NCI-H1436 treated with DMSO at 0.1 percent for 48 hours (cell line): ENCODE data around the gene NAV2.

Experiments
- DNase-seq: peaks from one replicate; lab custom pipeline; 2025; lab: John Stamatoyannopoulos, UW

The NAV2 gene

GRCh38 chr11:19718951-19719350 lies 6.3 kb downstream of the NAV2 start:
- DNase-seq, result no peak

GRCh38 chr11:19719960-19720359 lies 7.3 kb downstream of the NAV2 start:
- no peak for DNase-seq

- no peak for DNase-seq
These were observed 8.5 kb downstream of the NAV2 start for GRCh38 chr11:19721176-19721575.

- no peak for DNase-seq
These were observed 10.1 kb downstream of the NAV2 start for GRCh38 chr11:19722702-19723101.

GRCh38 chr11:19723572-19724342 lies 11.1 kb downstream of the NAV2 start:
- no peak for DNase-seq

- DNase-seq, result no peak
These were observed 12.1 kb downstream of the NAV2 start for GRCh38 chr11:19724765-19725164.

- no peak for DNase-seq
These were observed 12.9 kb downstream of the NAV2 start for GRCh38 chr11:19725379-19726079.

GRCh38 chr11:19727246-19727645 lies 14.6 kb downstream of the NAV2 start:
- no peak for DNase-seq

GRCh38 chr11:19728436-19728835 lies 15.8 kb downstream of the NAV2 start:
- no peak for DNase-seq

GRCh38 chr11:19729141-19729540 lies 16.5 kb downstream of the NAV2 start:
- DNase-seq, result no peak

- DNase-seq, result no peak
These were observed 17.7 kb downstream of the NAV2 start for GRCh38 chr11:19730373-19730772.

- no peak for DNase-seq
These were observed 21.5 kb downstream of the NAV2 start for GRCh38 chr11:19734171-19734570.

- no peak for DNase-seq
These were observed 22.7 kb downstream of the NAV2 start for GRCh38 chr11:19735157-19735908.

- DNase-seq, result no peak
These were observed 23.4 kb downstream of the NAV2 start for GRCh38 chr11:19735909-19736498.

- no peak for DNase-seq
These were observed 24.2 kb downstream of the NAV2 start for GRCh38 chr11:19736831-19737230.

GRCh38 chr11:19737575-19737974 lies 24.9 kb downstream of the NAV2 start:
- DNase-seq, result no peak

GRCh38 chr11:19738124-19738523 lies 25.5 kb downstream of the NAV2 start:
- no peak for DNase-seq

GRCh38 chr11:19739872-19740271 lies 27.2 kb downstream of the NAV2 start:
- no peak for DNase-seq

- DNase-seq, result no peak
These were observed 27.9 kb downstream of the NAV2 start for GRCh38 chr11:19740586-19740985.

- peak; percentile 14 for DNase-seq
These were observed 30.1 kb downstream of the NAV2 start for GRCh38 chr11:19742588-19743292.

- no peak for DNase-seq
These were observed 31.0 kb downstream of the NAV2 start for GRCh38 chr11:19743622-19744021.

GRCh38 chr11:19744130-19744529 lies 31.5 kb downstream of the NAV2 start:
- DNase-seq, result no peak
